Caki2 (cell line): ENCODE data around the gene PRMT1. TPM values are rescaled to one million over a fixed set of nuclear protein-coding genes. Genes with fewer than 3 reads are reported as not detected.
A peak's percentile ranks its signal among the peaks of the same experiment; 100 is the strongest.

Experiments
- DNase-seq: peaks from one replicate; pipeline ENCODE4 v3.0.0-alpha.2; 2015; ENCODE audit warnings: low read depth
- in situ Hi-C: cut with HindIII; loops from 2 replicates; pipeline ENCODE4 v1.10.0; 2016; ENCODE audit warnings: low sequenced_read_pairs, low pct_unique_long_range_greater_than_20kb, mixed read lengths
- total RNA-seq: library from RNA; depleted of rRNA; stranded (reverse); fragments of >200 nt; shearing (Covaris generic); gene quantifications from 2 replicates; pipeline ENCODE4 v1.2.3, GENCODE V29; 2014; ENCODE audit warnings: low replicate concordance

Gene PRMT1
- total RNA-seq, 1 experiment from 2014 or later = 563 TPM

DNA sequence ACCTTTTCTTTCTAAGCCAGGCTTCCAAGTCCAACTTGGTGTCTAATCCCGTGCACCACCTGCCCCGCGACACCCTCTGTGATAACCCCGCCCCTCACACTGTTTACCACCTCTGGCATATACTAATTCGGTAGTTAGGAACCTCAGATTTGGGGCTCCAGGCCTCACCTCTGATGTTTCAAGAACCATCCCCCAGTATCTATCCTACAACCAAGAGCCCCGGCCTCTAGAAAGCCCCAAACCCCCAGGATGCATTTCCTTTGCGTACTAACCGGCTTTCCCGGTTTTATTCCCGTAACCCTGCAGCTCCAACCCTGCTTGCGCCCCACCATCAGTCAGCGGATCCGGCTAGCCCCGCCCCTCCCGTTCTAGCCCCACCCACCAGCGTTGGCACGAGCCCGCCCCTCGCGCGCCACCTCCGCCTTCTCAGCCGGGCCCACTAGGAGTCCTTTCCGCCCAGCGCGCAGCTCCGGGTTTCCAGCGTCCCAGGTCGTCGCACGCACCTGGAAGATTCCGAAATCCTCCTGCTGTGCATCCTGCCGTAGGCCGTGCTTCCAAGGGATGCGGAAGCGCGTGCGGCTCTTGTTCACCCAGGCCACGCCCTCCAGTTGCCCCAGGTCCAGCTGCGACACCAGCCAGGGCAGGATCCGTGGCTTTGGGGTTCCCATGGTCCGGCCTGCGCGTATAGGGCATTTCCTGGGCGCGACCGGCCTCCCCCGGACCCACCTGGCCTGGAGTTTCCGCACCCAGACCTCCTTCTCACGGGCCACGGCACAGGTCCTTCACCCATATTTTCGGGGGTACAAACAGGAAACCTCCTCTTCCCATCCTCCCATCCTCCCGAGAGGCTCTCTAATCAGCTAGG lies 12.7 kb upstream of the PRMT1 start:
- DNase-seq = peak; percentile 89
- in situ Hi-C loops = no loop called here

GRCh38 chr19:49665036-49665350 lies 12.1 kb upstream of the PRMT1 start:
- no peak for DNase-seq
- in situ Hi-C loops = no loop called here

GRCh38 chr19:49665351-49666119 lies 11.5 kb upstream of the PRMT1 start, which contains the start of the genes BCL2L12 and IRF3:
TSS of gene BCL2L12 (plus strand) at chr19:49665933. CDS start at chr19:49666693, 760 bp downstream.
TSS of gene IRF3 (minus strand) at chr19:49665857. CDS start at chr19:49664838, 1,019 bp downstream.
- in situ Hi-C loops = no loop called here
- DNase-seq = peak; percentile 92

DNA sequence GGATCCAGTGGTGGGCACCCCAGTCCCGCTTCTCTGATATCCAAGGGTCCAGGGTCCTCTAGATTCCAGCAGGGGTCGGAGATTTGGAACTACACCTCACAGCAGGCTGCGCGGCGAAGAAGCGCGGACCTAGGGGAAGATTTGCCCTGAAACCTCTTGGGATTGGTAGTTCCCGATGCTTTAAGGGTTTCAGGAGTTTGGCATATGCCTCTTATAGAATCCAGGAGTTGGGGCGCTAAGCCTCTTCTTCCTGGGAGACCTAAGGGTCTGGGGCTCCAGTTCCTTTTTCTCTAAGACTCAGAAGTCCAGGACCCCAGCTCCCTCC lies 11.0 kb upstream of the PRMT1 start:
- in situ Hi-C loops = no loop called here
- DNase-seq = no peak

DNA sequence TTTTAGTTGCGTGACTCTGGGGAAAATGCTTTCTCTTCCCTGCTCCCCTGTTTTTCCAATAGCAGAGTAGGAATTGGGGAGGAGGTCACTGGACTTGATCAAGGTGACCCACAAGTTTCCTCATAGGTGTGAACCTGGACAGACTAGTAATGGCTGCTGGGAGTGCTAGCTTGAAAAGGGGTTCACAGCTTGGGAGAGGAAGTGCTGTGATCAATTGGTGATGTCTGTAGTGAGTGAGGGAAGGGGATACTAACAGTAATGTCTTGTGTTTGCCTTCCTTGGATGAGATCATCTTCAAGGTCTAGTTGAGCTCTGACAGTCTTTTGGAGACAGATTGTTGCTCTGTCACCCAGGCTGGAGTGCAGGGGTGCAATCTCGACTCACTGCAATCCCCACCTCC lies 9.6 kb upstream of the PRMT1 start:
- in situ Hi-C loops = no loop called here
- no peak for DNase-seq

GRCh38 chr19:49669516-49669915 lies 7.6 kb upstream of the PRMT1 start:
- in situ Hi-C loops = no loop called here
- no peak for DNase-seq

- DNase-seq = peak; percentile 80
Observed at GRCh38 chr19:49672131-49672919, 4.7 kb upstream of the PRMT1 start.

DNA sequence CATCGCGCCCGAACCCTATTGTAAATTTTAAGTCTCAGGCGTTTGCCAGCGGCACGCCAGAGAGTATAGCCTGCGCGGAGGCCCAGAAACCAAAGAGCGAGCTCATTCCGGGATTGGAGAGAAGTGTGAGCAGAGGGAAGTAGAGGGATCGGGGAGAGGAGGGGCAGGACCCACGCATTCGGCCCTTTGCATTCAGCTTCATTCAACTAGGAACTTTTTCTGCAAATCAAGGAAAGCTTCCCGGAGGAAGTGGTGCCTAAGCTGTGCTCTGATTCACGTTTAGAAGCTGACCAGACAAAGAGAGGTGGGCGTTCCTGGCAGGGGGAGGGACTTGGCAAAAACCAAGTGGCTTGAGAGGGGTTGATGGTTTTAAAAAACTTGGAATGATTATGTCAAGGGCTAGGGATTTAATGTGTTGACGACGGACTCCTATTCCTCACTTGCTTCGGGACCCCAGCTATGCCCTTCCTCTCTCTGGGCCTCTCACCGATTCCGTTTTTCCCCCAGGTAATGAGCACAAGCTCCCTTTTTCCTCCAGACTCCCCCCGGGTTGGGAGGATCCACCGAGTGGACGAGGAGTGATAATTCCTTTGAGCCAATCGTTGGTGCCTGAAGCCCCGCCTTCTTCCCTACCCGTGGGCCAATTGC lies 811 bp upstream of the PRMT1 start:
- in situ Hi-C loops = no loop called here
- peak; percentile 97 for DNase-seq

More at GRCh38 chr19:49672131-49672919, 4.7 kb upstream of the PRMT1 start:
- in situ Hi-C loops = no loop called here

DNA sequence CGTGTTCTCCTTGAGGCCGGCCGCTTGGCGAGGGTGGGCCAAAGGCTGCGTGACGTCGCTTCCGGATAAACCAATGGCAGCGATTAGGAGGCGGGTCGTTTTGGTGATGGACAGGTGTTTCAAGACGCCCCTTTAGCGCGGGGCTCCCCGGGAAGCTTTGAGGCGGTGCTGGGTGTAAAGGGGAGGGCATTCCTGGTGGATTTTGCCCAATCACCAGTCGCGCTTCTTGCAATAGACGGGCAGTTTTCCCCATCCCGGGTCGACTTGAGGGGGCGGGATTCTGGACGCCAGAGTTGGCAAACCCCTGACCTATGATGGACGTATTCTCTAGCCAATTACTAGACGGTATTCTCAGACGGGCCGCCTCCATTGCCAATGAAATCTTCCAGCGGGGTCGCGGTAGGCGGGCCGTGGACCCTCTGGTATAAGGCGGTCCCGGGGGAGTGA lies 264 bp upstream of the PRMT1 start:
- in situ Hi-C loops = no loop called here

DNA sequence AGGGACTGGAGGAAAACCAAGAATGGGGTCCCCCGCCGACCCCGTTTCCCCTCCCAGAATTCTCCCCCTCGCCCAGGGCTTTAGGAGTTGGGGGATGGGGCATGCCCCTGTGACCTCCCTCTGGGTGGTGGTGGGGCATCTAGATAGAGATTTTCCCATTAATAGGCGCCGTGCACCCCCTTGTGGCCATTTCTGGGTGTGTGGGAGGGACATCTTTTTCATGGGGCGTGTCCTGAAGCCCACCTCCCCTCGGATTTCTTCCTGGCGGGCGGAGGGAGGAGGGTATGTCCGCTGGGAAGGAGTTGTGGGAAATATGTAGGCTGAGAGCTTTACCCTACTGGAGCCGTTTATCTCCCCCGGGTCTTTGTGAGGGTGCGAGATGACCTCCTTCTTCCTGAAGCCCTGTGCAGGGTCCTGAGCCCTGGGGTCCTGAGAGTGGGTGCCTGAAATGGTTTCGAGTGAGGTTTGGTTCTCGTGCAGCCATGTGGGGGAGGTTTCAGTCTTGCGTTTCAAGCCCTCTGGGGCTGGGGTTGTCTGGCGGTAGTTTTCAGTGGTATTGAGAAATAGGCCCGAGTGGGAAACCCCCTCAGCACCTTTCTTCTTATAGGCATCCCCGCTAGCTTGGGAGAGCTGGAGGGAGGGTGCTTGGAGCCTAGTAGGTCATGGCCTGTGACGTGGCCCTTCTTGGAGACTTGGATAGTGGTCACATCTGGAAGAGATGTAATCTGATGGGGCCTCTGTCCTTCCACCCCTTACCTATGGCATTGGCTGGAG lies 1.0 kb downstream of the PRMT1 start:
- in situ Hi-C loops = no loop called here

More for the DNA sequence above, 264 bp upstream of the PRMT1 start:
- DNase-seq = peak; percentile 100

DNA sequence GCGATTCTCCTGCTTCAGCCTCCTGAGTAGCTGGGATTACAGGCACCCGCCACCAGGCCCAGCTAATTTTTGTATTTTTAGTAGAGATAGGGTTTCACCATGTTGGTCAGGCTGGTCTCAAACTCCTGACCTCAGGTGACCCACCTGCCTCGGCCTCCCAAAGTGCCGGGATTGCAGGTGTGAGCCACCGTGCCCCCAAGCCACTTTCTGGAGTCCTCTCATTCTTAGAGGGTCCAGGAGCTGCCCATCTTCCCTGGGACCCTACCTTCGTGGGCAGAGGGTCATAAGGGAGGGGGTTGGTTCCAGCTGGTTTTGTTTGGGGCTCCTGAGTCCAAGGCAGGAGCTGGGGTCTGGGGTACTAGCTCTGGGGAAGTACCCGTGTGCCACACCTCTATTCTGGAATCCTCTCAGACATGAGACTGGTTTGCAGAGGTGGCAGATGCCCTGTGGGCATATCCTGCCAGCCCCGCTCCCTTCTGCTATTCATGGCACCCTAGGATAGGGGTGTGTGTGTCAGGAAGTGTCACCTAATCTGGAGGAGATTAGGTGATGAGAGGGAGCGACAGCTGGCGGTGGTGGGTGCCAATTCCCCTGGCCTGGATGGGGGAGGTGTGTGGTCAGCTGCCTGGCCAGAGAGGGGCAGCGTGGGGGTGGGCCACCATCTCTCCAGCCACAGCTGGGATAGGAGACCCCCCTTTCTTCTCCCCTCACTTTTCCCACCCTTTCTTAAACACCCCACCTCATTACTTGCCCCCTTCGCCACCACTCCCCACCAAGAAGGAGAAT lies 2.1 kb downstream of the PRMT1 start:
- in situ Hi-C loops = no loop called here

More for the DNA sequence above, 1.0 kb downstream of the PRMT1 start:
- peak; percentile 68 for DNase-seq

DNA sequence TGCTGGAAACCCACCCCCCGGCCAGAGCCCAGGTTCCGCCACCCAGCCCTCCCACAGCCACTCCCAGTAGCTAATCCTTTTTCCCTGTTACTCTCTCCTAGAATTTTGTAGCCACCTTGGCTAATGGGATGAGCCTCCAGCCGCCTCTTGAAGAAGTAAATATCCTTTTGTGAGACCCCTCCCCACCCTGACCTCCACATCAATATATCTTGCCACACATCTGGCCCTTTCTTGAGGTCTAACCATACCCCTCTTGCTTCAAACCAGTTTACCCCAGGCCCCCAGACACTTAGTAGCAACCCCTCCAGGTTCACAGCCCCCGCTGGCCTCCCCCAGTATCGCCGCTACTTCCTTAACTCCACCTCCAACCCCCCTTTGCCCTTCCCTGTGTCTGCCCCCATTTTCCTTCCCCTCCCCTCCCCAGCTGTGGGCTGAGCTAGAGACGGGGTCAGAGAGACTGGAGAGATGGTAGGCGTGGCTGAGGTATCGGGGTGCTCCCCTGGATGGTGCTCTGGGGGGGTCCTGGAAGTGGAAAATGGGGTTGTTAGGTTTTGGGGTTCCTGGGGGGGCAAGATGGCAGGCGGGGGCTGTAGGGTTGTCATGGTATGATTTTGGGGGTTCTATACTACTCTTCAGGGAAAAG lies 2.8 kb downstream of the PRMT1 start:
- in situ Hi-C loops = no loop called here
- DNase-seq = no peak

More for the DNA sequence above, 2.1 kb downstream of the PRMT1 start:
- no peak for DNase-seq

GRCh38 chr19:49680421-49681351 lies 3.6 kb downstream of the PRMT1 start:
- peak; percentile 71 for DNase-seq
- in situ Hi-C loops = no loop called here

DNA sequence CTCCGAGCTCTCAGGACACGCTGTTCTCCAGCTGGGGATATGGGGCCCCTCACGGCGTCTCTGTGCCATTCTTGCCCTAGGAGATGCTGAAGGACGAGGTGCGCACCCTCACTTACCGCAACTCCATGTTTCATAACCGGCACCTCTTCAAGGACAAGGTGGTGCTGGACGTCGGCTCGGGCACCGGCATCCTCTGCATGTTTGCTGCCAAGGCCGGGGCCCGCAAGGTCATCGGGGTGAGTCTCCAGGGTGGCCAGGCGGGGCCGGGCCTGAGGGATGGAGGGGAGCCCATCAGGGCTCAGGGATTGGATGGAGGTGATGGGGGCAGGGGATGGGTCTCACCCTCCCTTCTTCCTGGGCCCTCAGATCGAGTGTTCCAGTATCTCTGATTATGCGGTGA lies 4.8 kb downstream of the PRMT1 start:
- DNase-seq = no peak
- in situ Hi-C loops = no loop called here

GRCh38 chr19:49682274-49682673 lies 5.2 kb downstream of the PRMT1 start:
- in situ Hi-C loops = no loop called here

More at GRCh38 chr19:49682274-49682673, 5.2 kb downstream of the PRMT1 start:
- DNase-seq = no peak
